ENCODE measurements around the gene DUSP9. TPM values are rescaled to one million over a fixed set of nuclear protein-coding genes. Genes with fewer than 3 reads are reported as not detected.

The DUSP9 gene, protein sequence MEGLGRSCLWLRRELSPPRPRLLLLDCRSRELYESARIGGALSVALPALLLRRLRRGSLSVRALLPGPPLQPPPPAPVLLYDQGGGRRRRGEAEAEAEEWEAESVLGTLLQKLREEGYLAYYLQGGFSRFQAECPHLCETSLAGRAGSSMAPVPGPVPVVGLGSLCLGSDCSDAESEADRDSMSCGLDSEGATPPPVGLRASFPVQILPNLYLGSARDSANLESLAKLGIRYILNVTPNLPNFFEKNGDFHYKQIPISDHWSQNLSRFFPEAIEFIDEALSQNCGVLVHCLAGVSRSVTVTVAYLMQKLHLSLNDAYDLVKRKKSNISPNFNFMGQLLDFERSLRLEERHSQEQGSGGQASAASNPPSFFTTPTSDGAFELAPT
- 0.21 and 2.0 TPM in 2 replicates for total RNA-seq (ENCODE audit: low replicate concordance)

DNA sequence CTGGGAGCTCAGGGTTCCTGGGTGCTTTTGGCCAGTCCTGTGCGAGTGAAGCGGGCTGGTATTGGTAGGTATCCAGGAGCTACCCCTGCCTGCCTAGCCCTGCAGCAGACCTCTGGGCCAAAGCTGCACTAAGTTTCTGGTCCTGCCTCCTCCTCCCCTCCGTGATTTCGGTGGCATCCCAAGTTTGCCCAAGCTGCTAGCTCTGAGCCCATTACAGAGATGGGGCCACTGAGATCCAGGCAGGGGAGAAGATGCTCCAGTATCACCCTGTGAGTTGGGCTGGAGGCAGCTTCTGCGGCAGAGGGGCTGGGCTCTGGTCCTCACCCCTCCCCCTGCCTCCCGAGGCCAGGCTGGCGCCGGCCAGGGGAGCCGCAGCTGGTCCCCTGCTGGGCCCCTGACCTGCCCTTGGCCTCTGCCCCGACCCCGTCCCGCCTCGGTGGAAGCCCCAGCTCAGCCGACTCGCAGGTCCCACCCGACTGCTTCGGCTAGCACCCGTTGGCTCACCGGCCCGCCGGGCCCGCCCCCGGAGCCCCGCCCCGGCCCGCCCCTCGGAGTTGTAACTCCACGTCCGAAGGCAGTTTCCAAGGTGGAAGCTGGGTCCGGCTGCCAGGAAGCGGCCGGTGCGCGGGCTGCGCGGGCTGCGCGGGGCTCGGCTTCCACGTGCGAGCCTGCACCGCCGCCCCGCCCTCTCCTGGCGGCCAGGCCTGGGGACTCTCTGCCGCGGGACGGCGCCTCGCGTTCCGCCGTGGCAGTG is at the start of gene DUSP9:
TSS of gene DUSP9 (plus strand) at position 584 of the 754 bp plus-strand sequence. CDS start 751 bp downstream, outside the sequence.
- peak within 1 kb of the TSS; percentile 49 for H3K4me2 ChIP-seq
- peak within 1 kb of the TSS; percentile 17 for H3K4me3 ChIP-seq
- H2AFZ ChIP-seq (replicated peaks): no peak within 1 kb of the TSS
- H3K4me3 Mint-ChIP-seq: peak within 1 kb of the TSS; percentile 73
- peaks cover 8% of the 10 kb centered on the region for H4K20me1 ChIP-seq (ENCODE audit: low read depth)
- peaks cover 4% of the 10 kb centered on the region for H3K4me1 ChIP-seq
- H3K27me3 Mint-ChIP-seq (ENCODE audit: insufficient read depth, low read depth): peaks cover 38% of the 10 kb centered on the region
- no peak within 1 kb of the TSS for H3K27ac Mint-ChIP-seq
- peaks cover 6% of the 10 kb centered on the region for H3K4me1 Mint-ChIP-seq
- H3K27ac ChIP-seq: no peak within 1 kb of the TSS
- H3K9me3 Mint-ChIP-seq: peaks cover 15% of the 10 kb centered on the region
- no peaks in the 10 kb centered on the region for H3K36me3 Mint-ChIP-seq
- no peaks in the 10 kb centered on the region for H3K79me2 ChIP-seq (ENCODE audit: low read depth)
- peaks cover 77% of the 10 kb centered on the region for H3K27me3 ChIP-seq
- H3K36me3 ChIP-seq: no peaks in the 10 kb centered on the region
- TF ChIP-seq EZH2phosphoT487 (IDR thresholded peaks at IDR 0.05): no peak
- TF ChIP-seq EZH2 (IDR thresholded peaks at IDR 0.05): no peak
- TF ChIP-seq, protein P1, sequence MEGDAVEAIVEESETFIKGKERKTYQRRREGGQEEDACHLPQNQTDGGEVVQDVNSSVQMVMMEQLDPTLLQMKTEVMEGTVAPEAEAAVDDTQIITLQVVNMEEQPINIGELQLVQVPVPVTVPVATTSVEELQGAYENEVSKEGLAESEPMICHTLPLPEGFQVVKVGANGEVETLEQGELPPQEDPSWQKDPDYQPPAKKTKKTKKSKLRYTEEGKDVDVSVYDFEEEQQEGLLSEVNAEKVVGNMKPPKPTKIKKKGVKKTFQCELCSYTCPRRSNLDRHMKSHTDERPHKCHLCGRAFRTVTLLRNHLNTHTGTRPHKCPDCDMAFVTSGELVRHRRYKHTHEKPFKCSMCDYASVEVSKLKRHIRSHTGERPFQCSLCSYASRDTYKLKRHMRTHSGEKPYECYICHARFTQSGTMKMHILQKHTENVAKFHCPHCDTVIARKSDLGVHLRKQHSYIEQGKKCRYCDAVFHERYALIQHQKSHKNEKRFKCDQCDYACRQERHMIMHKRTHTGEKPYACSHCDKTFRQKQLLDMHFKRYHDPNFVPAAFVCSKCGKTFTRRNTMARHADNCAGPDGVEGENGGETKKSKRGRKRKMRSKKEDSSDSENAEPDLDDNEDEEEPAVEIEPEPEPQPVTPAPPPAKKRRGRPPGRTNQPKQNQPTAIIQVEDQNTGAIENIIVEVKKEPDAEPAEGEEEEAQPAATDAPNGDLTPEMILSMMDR (IDR thresholded peaks at IDR 0.05): no peak
- no peaks in the 10 kb centered on the region for H3K9me3 ChIP-seq (ENCODE audit: low read depth)
- peak; percentile 72 for DNase-seq (ENCODE audit: low spot score)
- no peaks in the 10 kb centered on the region for H3F3A ChIP-seq (ENCODE audit: low read depth)
- H3K9ac ChIP-seq: no peak within 1 kb of the TSS

DNA sequence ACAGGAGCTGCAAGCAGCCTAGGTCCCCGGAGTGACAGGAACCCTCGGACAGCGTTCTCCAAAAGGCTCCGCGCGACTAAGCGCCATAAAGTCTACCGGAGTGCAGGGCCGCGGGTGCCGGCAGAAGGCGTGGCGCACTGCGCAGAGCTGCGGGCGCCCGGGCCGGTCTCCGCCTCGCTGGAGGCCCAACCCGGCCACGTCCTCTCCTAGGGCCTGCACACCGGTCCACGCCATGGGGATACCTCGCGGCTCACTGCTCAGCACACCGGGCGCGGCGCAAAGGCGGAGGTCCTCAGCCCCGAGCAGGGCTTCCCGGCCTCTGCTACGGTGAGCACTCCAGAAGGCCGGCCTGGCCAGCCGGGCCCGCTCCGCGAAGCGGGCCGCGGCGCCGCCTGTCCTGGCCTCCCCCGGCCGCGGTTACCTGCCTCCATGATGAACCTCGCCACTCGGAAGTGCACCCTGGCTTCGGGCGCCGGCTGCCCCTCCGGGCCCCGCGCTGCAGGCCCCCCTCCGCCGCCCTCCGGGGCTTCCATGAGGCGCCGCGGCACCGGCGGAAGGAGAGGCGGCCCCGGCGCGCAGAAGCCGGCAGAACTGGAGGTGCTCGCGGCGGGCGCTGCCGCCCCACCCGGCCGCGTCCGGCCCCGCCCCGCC is 48.3 kb upstream of the DUSP9 start, which contains the start of gene CCNQ:
TSS of gene CCNQ (minus strand) at position 599 of the 651 bp plus-strand sequence. CDS start at position 533, 66 bp downstream.
- peaks cover 8% of the 10 kb centered on the region for H3K36me3 Mint-ChIP-seq
- H3K27me3 Mint-ChIP-seq (ENCODE audit: insufficient read depth, low read depth): peaks cover 15% of the 10 kb centered on the region
- H3F3A ChIP-seq (ENCODE audit: low read depth): no peaks in the 10 kb centered on the region
- no peaks in the 10 kb centered on the region for H3K27me3 ChIP-seq
- H2AFZ ChIP-seq (replicated peaks): peak within 1 kb of the TSS; percentile 69
- TF ChIP-seq EZH2 (IDR thresholded peaks at IDR 0.05) (no peak), EZH2phosphoT487 (IDR thresholded peaks at IDR 0.05) (peak; percentile 24)
- TF ChIP-seq, protein P1 (IDR thresholded peaks at IDR 0.05): no peak
- H3K9me3 Mint-ChIP-seq: peaks cover 42% of the 10 kb centered on the region
- H3K9ac ChIP-seq: peak within 1 kb of the TSS; percentile 52
- H3K27ac ChIP-seq: no peak within 1 kb of the TSS
- H3K36me3 ChIP-seq: no peaks in the 10 kb centered on the region
- H3K4me1 Mint-ChIP-seq: peaks cover 17% of the 10 kb centered on the region
- H3K4me2 ChIP-seq: peak within 1 kb of the TSS; percentile 83
- H3K4me1 ChIP-seq: no peaks in the 10 kb centered on the region
- no peaks in the 10 kb centered on the region for H3K9me3 ChIP-seq (ENCODE audit: low read depth)
- H4K20me1 ChIP-seq (ENCODE audit: low read depth): peaks cover 5% of the 10 kb centered on the region
- DNase-seq (ENCODE audit: low spot score): peak; percentile 60
- H3K27ac Mint-ChIP-seq: no peak within 1 kb of the TSS
- H3K4me3 ChIP-seq: peak within 1 kb of the TSS; percentile 74
- peaks cover 20% of the 10 kb centered on the region for H3K79me2 ChIP-seq (ENCODE audit: low read depth)
- H3K4me3 Mint-ChIP-seq: peak within 1 kb of the TSS; percentile 88

DNA sequence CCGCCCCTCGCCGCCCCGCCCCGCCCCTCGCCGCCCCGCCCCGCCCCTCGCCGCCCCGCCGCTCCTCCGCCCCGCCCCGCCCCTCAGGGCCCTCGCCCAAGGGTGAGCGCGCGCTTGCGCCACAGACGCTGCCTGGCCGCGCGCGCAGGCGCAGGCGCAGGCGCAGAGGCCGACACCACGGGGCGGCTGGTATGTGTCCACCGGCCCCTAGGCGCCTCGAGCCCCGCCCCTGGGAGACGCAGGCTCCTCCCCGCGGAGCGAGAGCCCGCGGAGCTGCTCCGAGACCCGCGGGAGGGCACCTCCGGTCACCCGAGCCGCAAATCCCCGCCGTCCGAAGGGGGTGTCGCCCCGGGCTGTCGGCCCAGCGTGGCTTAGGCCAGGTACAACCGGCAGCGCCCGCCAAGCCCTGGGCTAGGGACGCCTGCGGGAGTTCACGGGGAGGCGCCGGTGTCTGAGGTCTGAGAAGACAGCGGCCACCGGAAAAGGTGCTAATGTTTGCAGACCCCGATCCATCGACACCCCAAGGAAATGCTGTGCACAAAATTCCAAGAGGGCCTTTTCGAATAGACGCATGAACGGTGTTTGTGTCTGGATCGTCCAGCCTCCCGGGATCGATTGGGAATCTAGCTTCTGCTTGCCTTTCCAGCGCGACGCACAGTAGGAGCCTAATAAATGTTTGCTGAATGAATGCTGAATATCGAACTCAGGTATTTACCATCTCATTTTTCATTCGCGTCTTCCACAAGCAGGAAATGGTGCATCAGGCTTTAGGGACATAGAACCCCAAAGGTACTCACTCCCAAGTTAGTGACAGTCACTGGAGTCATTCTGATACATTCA is 47.6 kb upstream of the DUSP9 start:
- Histone ChIP-seq H3K9ac (peak overlapping the region; percentile 36), H3K4me3 (peak overlapping the region; percentile 71), H3K4me2 (peak overlapping the region; percentile 70), H3K27ac (no peak overlapping the region), H3K79me2 (ENCODE audit: low read depth) (peaks cover 20% of the 10 kb centered on the region), H3K36me3 (no peaks in the 10 kb centered on the region), H2AFZ (replicated peaks) (peak overlapping the region; percentile 69), H3F3A (ENCODE audit: low read depth) (no peaks in the 10 kb centered on the region), H4K20me1 (ENCODE audit: low read depth) (peaks cover 5% of the 10 kb centered on the region), H3K4me1 (no peaks in the 10 kb centered on the region), H3K9me3 (ENCODE audit: low read depth) (no peaks in the 10 kb centered on the region), H3K27me3 (no peaks in the 10 kb centered on the region)
- Mint-ChIP-seq H3K27ac (no peak overlapping the region), H3K9me3 (peaks cover 47% of the 10 kb centered on the region), H3K36me3 (peaks cover 8% of the 10 kb centered on the region), H3K4me1 (peaks cover 17% of the 10 kb centered on the region), H3K27me3 (ENCODE audit: insufficient read depth, low read depth) (peaks cover 15% of the 10 kb centered on the region), H3K4me3 (peak overlapping the region; percentile 85)
- DNase-seq (ENCODE audit: low spot score): peak; percentile 93
- no peak for TF ChIP-seq EZH2phosphoT487 (IDR thresholded peaks at IDR 0.05)
- TF ChIP-seq, protein P1 (IDR thresholded peaks at IDR 0.05): no peak
- TF ChIP-seq EZH2 (IDR thresholded peaks at IDR 0.05): no peak
